T-helper 1 cell treated with Interleukin-12 subunit alpha and Interleukin-12 subunit beta and Interleukin-4 antibody, amounts not matched to agents 30 μg/mL and 1 μg/mL, for 36 hours (primary cell): Measurements from ENCODE around the gene LHX2.

ENCODE experiments used
- H3K27ac Mint-ChIP-seq: one replicate; pipeline ENCODE4 v1.8.0; 2021; ENCODE audit warnings: mild to moderate bottlenecking, mixed read lengths
- H3K27me3 Mint-ChIP-seq: one replicate; pipeline ENCODE4 v1.8.0; 2021; ENCODE audit warnings: low read depth, mixed read lengths
- H3K36me3 Mint-ChIP-seq: one replicate; pipeline ENCODE4 v1.8.0; 2021; ENCODE audit warnings: low read depth, mixed read lengths
- H3K4me1 Mint-ChIP-seq: one replicate; pipeline ENCODE4 v1.8.0; 2021; ENCODE audit warnings: low read depth, mixed read lengths
- H3K4me3 Mint-ChIP-seq: one replicate; pipeline ENCODE4 v1.8.0; 2021; ENCODE audit warnings: mild to moderate bottlenecking, moderate library complexity, mixed read lengths
- H3K9me3 Mint-ChIP-seq: one replicate; pipeline ENCODE4 v1.8.0; 2021; ENCODE audit warnings: mixed read lengths

LHX2 gene

GRCh38 chr9:124044448-124044847, 32.9 kb downstream of the LHX2 start:
- no peaks in the 10 kb centered on the region for H3K36me3 Mint-ChIP-seq
- H3K4me1 Mint-ChIP-seq: peaks cover 4% of the 10 kb centered on the region
- H3K27ac Mint-ChIP-seq: no peak overlapping the region
- peaks cover 60% of the 10 kb centered on the region for H3K27me3 Mint-ChIP-seq
- H3K9me3 Mint-ChIP-seq: no peaks in the 10 kb centered on the region
- H3K4me3 Mint-ChIP-seq: no peak overlapping the region

- peaks cover 4% of the 10 kb centered on the region for H3K4me1 Mint-ChIP-seq
- H3K36me3 Mint-ChIP-seq: no peaks in the 10 kb centered on the region
- no peaks in the 10 kb centered on the region for H3K9me3 Mint-ChIP-seq
- peaks cover 54% of the 10 kb centered on the region for H3K27me3 Mint-ChIP-seq
- no peak overlapping the region for H3K4me3 Mint-ChIP-seq
- no peak overlapping the region for H3K27ac Mint-ChIP-seq
These were observed 33.7 kb downstream of the LHX2 start for GRCh38 chr9:124045076-124045829.

- Mint-ChIP-seq H3K27me3 (peaks cover 51% of the 10 kb centered on the region), H3K9me3 (no peaks in the 10 kb centered on the region), H3K27ac (no peak overlapping the region), H3K4me1 (no peaks in the 10 kb centered on the region), H3K36me3 (no peaks in the 10 kb centered on the region), H3K4me3 (no peak overlapping the region)
These were observed 34.2 kb downstream of the LHX2 start for GRCh38 chr9:124045830-124046177.

- Mint-ChIP-seq H3K4me3 (no peak overlapping the region), H3K27ac (no peak overlapping the region)
These were observed 34.6 kb downstream of the LHX2 start for GRCh38 chr9:124046189-124046588.

GRCh38 chr9:124047251-124047672, 35.7 kb downstream of the LHX2 start:
- no peaks in the 10 kb centered on the region for H3K9me3 Mint-ChIP-seq
- peaks cover 46% of the 10 kb centered on the region for H3K27me3 Mint-ChIP-seq
- no peaks in the 10 kb centered on the region for H3K36me3 Mint-ChIP-seq
- no peaks in the 10 kb centered on the region for H3K4me1 Mint-ChIP-seq
- no peak overlapping the region for H3K4me3 Mint-ChIP-seq
- no peak overlapping the region for H3K27ac Mint-ChIP-seq

More at GRCh38 chr9:124046189-124046588, 34.6 kb downstream of the LHX2 start:
- Mint-ChIP-seq H3K9me3 (no peaks in the 10 kb centered on the region), H3K27me3 (peaks cover 51% of the 10 kb centered on the region), H3K4me1 (no peaks in the 10 kb centered on the region), H3K36me3 (no peaks in the 10 kb centered on the region)

- H3K36me3 Mint-ChIP-seq: no peaks in the 10 kb centered on the region
- no peak overlapping the region for H3K4me3 Mint-ChIP-seq
- H3K27ac Mint-ChIP-seq: no peak overlapping the region
- H3K27me3 Mint-ChIP-seq: peaks cover 37% of the 10 kb centered on the region
- H3K9me3 Mint-ChIP-seq: no peaks in the 10 kb centered on the region
- no peaks in the 10 kb centered on the region for H3K4me1 Mint-ChIP-seq
These were observed 39.4 kb downstream of the LHX2 start for GRCh38 chr9:124050955-124051354.

- Mint-ChIP-seq H3K27ac (no peak overlapping the region), H3K4me3 (no peak overlapping the region), H3K4me1 (no peaks in the 10 kb centered on the region), H3K27me3 (peaks cover 22% of the 10 kb centered on the region), H3K36me3 (no peaks in the 10 kb centered on the region), H3K9me3 (no peaks in the 10 kb centered on the region)
These were observed 40.8 kb downstream of the LHX2 start for GRCh38 chr9:124052401-124052800.

GRCh38 chr9:124054582-124055227, 43.1 kb downstream of the LHX2 start:
- H3K27me3 Mint-ChIP-seq: peaks cover 16% of the 10 kb centered on the region
- no peaks in the 10 kb centered on the region for H3K4me1 Mint-ChIP-seq
- H3K9me3 Mint-ChIP-seq: no peaks in the 10 kb centered on the region
- H3K4me3 Mint-ChIP-seq: no peak overlapping the region
- no peak overlapping the region for H3K27ac Mint-ChIP-seq
- H3K36me3 Mint-ChIP-seq: no peaks in the 10 kb centered on the region

GRCh38 chr9:124060844-124061605, 49.5 kb downstream of the LHX2 start:
- no peaks in the 10 kb centered on the region for H3K9me3 Mint-ChIP-seq
- H3K36me3 Mint-ChIP-seq: no peaks in the 10 kb centered on the region
- no peak overlapping the region for H3K27ac Mint-ChIP-seq
- H3K4me3 Mint-ChIP-seq: no peak overlapping the region
- no peaks in the 10 kb centered on the region for H3K4me1 Mint-ChIP-seq
- peaks cover 3% of the 10 kb centered on the region for H3K27me3 Mint-ChIP-seq

- H3K9me3 Mint-ChIP-seq: no peaks in the 10 kb centered on the region
- no peak overlapping the region for H3K4me3 Mint-ChIP-seq
- no peaks in the 10 kb centered on the region for H3K36me3 Mint-ChIP-seq
- H3K4me1 Mint-ChIP-seq: no peaks in the 10 kb centered on the region
- no peak overlapping the region for H3K27ac Mint-ChIP-seq
- peaks cover 3% of the 10 kb centered on the region for H3K27me3 Mint-ChIP-seq
These were observed 50.6 kb downstream of the LHX2 start for GRCh38 chr9:124062172-124062571.

- no peaks in the 10 kb centered on the region for H3K27me3 Mint-ChIP-seq
- H3K4me3 Mint-ChIP-seq: no peak overlapping the region
- no peaks in the 10 kb centered on the region for H3K4me1 Mint-ChIP-seq
- H3K36me3 Mint-ChIP-seq: no peaks in the 10 kb centered on the region
- no peak overlapping the region for H3K27ac Mint-ChIP-seq
- H3K9me3 Mint-ChIP-seq: no peaks in the 10 kb centered on the region
These were observed 55.4 kb downstream of the LHX2 start for GRCh38 chr9:124066783-124067577.

- no peak overlapping the region for H3K27ac Mint-ChIP-seq
- H3K27me3 Mint-ChIP-seq: peaks cover 4% of the 10 kb centered on the region
- no peaks in the 10 kb centered on the region for H3K36me3 Mint-ChIP-seq
- no peaks in the 10 kb centered on the region for H3K4me1 Mint-ChIP-seq
- H3K4me3 Mint-ChIP-seq: no peak overlapping the region
- H3K9me3 Mint-ChIP-seq: no peaks in the 10 kb centered on the region
These were observed 56.7 kb downstream of the LHX2 start for GRCh38 chr9:124068251-124068650.

GRCh38 chr9:124074746-124075145, 63.2 kb downstream of the LHX2 start:
- no peak overlapping the region for H3K4me3 Mint-ChIP-seq
- peaks cover 8% of the 10 kb centered on the region for H3K27me3 Mint-ChIP-seq
- H3K9me3 Mint-ChIP-seq: no peaks in the 10 kb centered on the region
- H3K36me3 Mint-ChIP-seq: no peaks in the 10 kb centered on the region
- no peak overlapping the region for H3K27ac Mint-ChIP-seq
- no peaks in the 10 kb centered on the region for H3K4me1 Mint-ChIP-seq

GRCh38 chr9:124075761-124076160, 64.2 kb downstream of the LHX2 start:
- no peak overlapping the region for H3K27ac Mint-ChIP-seq
- no peak overlapping the region for H3K4me3 Mint-ChIP-seq
- no peaks in the 10 kb centered on the region for H3K9me3 Mint-ChIP-seq
- peaks cover 8% of the 10 kb centered on the region for H3K27me3 Mint-ChIP-seq
- H3K4me1 Mint-ChIP-seq: no peaks in the 10 kb centered on the region
- no peaks in the 10 kb centered on the region for H3K36me3 Mint-ChIP-seq
